Left renal cortex interstitium (tissue), 4 donors: ENCODE measurements around the gene FAM163A. TPM values are rescaled to one million over a fixed set of nuclear protein-coding genes. Genes with fewer than 3 reads are reported as not detected.
"Not testable (repeated sequence)": the region's sequence is repeated elsewhere in the genome, so short reads cannot be mapped to it uniquely, and the experiment has no call there.

Source experiments
- DNase-seq, 4 donors: peaks; one replicate each; pipeline ENCODE4 v3.0.0-alpha.2; 2013; ENCODE audit warnings: low read depth in 4 of 4, low spot score in 2 of 4, missing footprints in 1 of 4
- polyA plus RNA-seq, 4 donors: library from polyadenylated mRNA; unstranded; fragments of 120-200 nt; gene quantifications; one replicate each; pipeline ENCODE4 v1.2.1, GENCODE V29; 2013; ENCODE audit not compliant: insufficient read length in 4 of 4

Gene FAM163A
- polyA plus RNA-seq, 4 donors = 0.52 to 1.0 (median 0.63) TPM

DNA sequence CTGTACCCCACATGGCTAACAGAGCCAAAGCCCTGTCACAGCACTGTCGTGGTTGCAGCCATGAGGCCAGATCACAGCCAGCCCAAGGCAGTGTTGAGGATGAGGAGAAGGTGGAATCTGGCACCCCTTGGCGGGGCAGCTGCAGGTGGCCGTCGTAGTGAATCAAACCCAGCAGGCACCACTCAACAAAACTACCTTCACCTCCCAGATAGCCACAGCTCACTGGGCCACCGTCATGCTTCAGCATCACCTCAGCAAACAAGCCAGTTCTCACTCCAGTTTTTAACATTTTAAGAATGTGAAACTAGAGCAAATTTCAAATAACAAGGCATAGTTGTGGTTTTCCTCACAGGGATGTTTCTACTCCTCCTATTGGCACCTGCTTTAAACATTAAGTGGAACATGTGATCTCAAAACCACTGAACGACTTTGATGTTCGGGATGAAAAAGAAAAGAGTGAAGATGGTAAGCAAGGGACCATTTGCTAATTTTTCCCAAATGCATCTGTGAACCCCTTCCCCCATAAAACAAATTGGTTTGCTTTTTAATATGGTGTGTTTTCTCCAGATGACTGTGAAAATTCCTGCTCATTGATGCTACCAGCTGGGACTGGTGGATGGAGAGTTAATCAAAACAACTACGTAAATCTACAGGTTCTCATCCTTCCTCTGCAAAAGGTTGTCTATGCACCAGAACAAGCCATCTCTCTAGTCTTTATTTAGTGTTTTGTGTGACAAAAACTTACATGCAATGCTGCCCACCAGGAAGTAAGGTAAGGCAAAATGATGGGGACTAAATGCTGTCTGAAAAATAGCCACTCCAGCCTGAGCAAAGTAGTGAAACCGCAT, 89.0 kb downstream of the FAM163A start:
- no peak for DNase-seq

GRCh38 chr1:179836686-179837445, 93.8 kb downstream of the FAM163A start:
- not testable (repeated sequence) for DNase-seq

- no peak for DNase-seq
Observed at GRCh38 chr1:179840107-179840506, 97.0 kb downstream of the FAM163A start.

DNA sequence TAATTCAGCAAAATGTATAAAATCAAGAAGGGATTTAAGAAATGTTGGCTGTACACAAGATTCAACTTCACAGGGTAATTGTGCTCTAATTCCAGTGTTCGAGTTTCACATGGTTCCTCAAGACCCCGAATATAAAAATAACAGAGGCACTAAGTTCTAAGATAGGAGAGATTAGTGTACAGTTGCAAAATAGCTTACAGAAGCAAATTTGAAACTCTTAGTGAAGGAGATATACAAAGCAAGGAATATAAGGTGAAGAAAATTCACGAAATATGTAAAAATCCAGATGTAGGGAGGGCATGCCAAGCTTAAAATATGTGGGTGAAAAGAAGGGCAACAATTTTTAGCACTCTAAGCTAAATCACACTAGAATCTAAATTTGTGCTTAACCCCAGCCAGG, 105.1 kb downstream of the FAM163A start:
- no peak for DNase-seq

- DNase-seq = no peak
Observed at GRCh38 chr1:179853102-179853501, 110.0 kb downstream of the FAM163A start.

DNA sequence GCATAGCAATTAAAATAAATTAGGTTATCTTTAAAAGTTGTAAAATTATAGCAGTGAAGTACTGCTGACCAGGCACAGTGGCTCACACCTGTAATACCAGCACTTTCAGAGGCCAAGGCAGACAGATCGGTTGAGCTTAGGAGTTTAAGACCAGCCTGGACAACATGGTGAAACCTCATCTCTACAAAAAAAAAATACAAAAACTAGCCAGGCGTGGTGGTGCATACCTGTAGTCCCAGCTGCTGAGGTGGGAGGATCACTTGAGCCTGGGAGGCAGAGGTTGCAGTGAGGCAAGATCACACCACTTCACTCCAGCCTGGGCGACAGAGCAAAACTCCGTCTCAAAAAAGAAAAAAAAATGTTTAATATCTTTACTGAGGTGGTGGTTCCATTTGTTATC, 112.7 kb downstream of the FAM163A start:
- DNase-seq = not testable (repeated sequence)

DNA sequence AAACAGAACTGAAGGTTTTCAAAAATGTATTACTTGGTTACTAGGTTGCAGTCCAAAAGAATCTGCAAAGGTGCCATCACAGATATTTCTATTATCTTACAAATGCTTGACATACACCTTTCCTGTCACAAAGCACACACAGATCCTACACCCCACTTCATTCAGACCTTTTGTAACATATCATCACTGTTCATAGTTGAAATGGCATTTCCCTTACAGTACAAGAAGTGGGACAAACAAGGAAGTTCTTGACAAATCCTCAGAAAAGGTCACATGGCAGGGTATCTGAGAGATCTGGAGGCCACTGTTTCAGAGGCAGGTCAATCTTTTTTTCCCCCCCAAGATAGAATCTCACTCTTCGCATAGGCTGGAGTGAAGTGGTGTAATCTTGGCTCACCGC, 113.2 kb downstream of the FAM163A start:
- no peak for DNase-seq

GRCh38 chr1:179857009-179857408, 113.9 kb downstream of the FAM163A start:
- no peak for DNase-seq

GRCh38 chr1:179860652-179861051, 117.6 kb downstream of the FAM163A start:
- DNase-seq = no peak

- DNase-seq = no peak
Observed at GRCh38 chr1:179865377-179865776, 122.3 kb downstream of the FAM163A start.

Other genes starting within 250 kb of the FAM163A start
- 100 to 1,000 TPM; 351 to 448 (median 408) TPM for gene NPHS2, start 167.3 kb upstream of the FAM163A start, polyA plus RNA-seq
- 1 to 10 TPM; 2.6 to 5.5 (median 4.3) TPM for gene TDRD5, start 151.5 kb upstream of the FAM163A start, polyA plus RNA-seq
- 10 to 100 TPM; 27.0 to 42.4 (median 34.0) TPM for gene TOR1AIP2, start 134.5 kb downstream of the FAM163A start, polyA plus RNA-seq
- 10 to 100 TPM; 44.0 to 58.7 (median 47.6) TPM for gene TOR1AIP1, start 139.0 kb downstream of the FAM163A start, polyA plus RNA-seq
- 10 to 100 TPM; 23.9 to 31.5 (median 28.2) TPM for gene CEP350, start 211.5 kb downstream of the FAM163A start, polyA plus RNA-seq